Stimulated activated CD8-positive, alpha-beta memory T cell treated with anti-CD3 and anti-CD28 coated beads, Interleukin-7, amount 100 ng/mL, for 24 hours (primary cell): ENCODE results near the gene CENPH.
"Not testable (repeated sequence)": the region's sequence is repeated elsewhere in the genome, so short reads cannot be mapped to it uniquely, and the experiment has no call there.

Source experiments
- DNase-seq: peaks from one replicate; pipeline ENCODE4 v3.0.0-alpha.2; 2020; ENCODE audit warnings: low read depth

The CENPH gene

GRCh38 chr5:69211200-69211599 lies 21.8 kb downstream of the CENPH start:
- DNase-seq = no peak

- no peak for DNase-seq
Observed at GRCh38 chr5:69212022-69212421, 22.6 kb downstream of the CENPH start.

- DNase-seq = no peak
Observed at GRCh38 chr5:69213513-69214215, 24.3 kb downstream of the CENPH start.

GRCh38 chr5:69217151-69217511 lies 27.7 kb downstream of the CENPH start:
- no peak for DNase-seq

GRCh38 chr5:69217548-69218526 lies 28.5 kb downstream of the CENPH start:
- peak; percentile 94 for DNase-seq

- no peak for DNase-seq
Observed at GRCh38 chr5:69219939-69220338, 30.6 kb downstream of the CENPH start.

- not testable (repeated sequence) for DNase-seq
Observed at GRCh38 chr5:69220371-69220770, 31.0 kb downstream of the CENPH start.

- DNase-seq = not testable (repeated sequence)
Observed at GRCh38 chr5:69220833-69221232, 31.4 kb downstream of the CENPH start.

- no peak for DNase-seq
Observed at GRCh38 chr5:69224520-69224919, 35.1 kb downstream of the CENPH start.

GRCh38 chr5:69225860-69226259 lies 36.5 kb downstream of the CENPH start:
- no peak for DNase-seq

GRCh38 chr5:69230181-69230580 lies 40.8 kb downstream of the CENPH start:
- no peak for DNase-seq

GRCh38 chr5:69231281-69231680 lies 41.9 kb downstream of the CENPH start:
- DNase-seq = no peak

GRCh38 chr5:69231851-69232250 lies 42.5 kb downstream of the CENPH start:
- no peak for DNase-seq

- DNase-seq = peak; percentile 91
Observed at GRCh38 chr5:69234457-69235268, 45.3 kb downstream of the CENPH start, which contains the start of gene CDK7. TSS of gene CDK7 (plus strand) at chr5:69234886. CDS start at chr5:69234976, 90 bp downstream.

GRCh38 chr5:69236733-69237132 lies 47.4 kb downstream of the CENPH start:
- DNase-seq = not testable (repeated sequence)

GRCh38 chr5:69237877-69238276 lies 48.5 kb downstream of the CENPH start:
- DNase-seq = no peak

GRCh38 chr5:69238760-69239251 lies 49.4 kb downstream of the CENPH start:
- DNase-seq = no peak

- DNase-seq = no peak
Observed at GRCh38 chr5:69242215-69242927, 53.0 kb downstream of the CENPH start.

GRCh38 chr5:69245031-69245430 lies 55.6 kb downstream of the CENPH start:
- DNase-seq = no peak

GRCh38 chr5:69248019-69248418 lies 58.6 kb downstream of the CENPH start:
- no peak for DNase-seq

- DNase-seq = no peak
Observed at GRCh38 chr5:69250593-69250992, 61.2 kb downstream of the CENPH start.
